Kidney epithelial cell (primary cell): ENCODE measurements around the gene FHIP2A. TPM values are rescaled to one million over a fixed set of nuclear protein-coding genes. Genes with fewer than 3 reads are reported as not detected.
"Not testable (repeated sequence)": the region's sequence is repeated elsewhere in the genome, so short reads cannot be mapped to it uniquely, and the experiment has no call there.

Experiments used
- DNase-seq: peaks from one replicate; pipeline ENCODE4 v3.0.0-alpha.2; 2010; ENCODE audit warnings: low read depth
- H3K27me3 ChIP-seq: 2 replicates; pipeline ENCODE4 v1.6.0; 2011; ENCODE audit warnings: low read length; ENCODE audit not compliant: control insufficient read depth, insufficient read depth
- H3K36me3 ChIP-seq: 2 replicates; pipeline ENCODE4 v1.5.1; 2011; ENCODE audit warnings: low read length; ENCODE audit not compliant: control insufficient read depth, insufficient read depth
- H3K4me3 ChIP-seq: 2 replicates; pipeline ENCODE4 v1.5.1; 2011; ENCODE audit warnings: low read depth, mild to moderate bottlenecking, control low read depth, low read length
- total RNA-seq: library from RNA; depleted of rRNA; stranded (reverse); fragments of >200 nt; gene quantifications from 2 replicates; pipeline ENCODE4 v1.2.3, GENCODE V29; 2015
- TF ChIP-seq, protein P1 (sequence below): IDR thresholded peaks from 2 replicates; pipeline ENCODE4 v1.5.1; 2011; ENCODE audit warnings: mild to moderate bottlenecking, moderate library complexity, low read length, control low read depth, inconsistent platforms; ENCODE audit not compliant: insufficient read depth, poor library complexity, severe bottlenecking

FHIP2A gene
- total RNA-seq, 1 donor from 2014 or later = 16.3 TPM

- no peaks in the 10 kb centered on the region for H3K27me3 ChIP-seq
- H3K36me3 ChIP-seq = no peaks in the 10 kb centered on the region
- peak; percentile 58 for DNase-seq
- TF ChIP-seq, protein P1, sequence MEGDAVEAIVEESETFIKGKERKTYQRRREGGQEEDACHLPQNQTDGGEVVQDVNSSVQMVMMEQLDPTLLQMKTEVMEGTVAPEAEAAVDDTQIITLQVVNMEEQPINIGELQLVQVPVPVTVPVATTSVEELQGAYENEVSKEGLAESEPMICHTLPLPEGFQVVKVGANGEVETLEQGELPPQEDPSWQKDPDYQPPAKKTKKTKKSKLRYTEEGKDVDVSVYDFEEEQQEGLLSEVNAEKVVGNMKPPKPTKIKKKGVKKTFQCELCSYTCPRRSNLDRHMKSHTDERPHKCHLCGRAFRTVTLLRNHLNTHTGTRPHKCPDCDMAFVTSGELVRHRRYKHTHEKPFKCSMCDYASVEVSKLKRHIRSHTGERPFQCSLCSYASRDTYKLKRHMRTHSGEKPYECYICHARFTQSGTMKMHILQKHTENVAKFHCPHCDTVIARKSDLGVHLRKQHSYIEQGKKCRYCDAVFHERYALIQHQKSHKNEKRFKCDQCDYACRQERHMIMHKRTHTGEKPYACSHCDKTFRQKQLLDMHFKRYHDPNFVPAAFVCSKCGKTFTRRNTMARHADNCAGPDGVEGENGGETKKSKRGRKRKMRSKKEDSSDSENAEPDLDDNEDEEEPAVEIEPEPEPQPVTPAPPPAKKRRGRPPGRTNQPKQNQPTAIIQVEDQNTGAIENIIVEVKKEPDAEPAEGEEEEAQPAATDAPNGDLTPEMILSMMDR = no peak
- no peak overlapping the region for H3K4me3 ChIP-seq
Measured at GRCh38 chr10:114856544-114857287, 35.1 kb downstream of the FHIP2A start.

- H3K27me3 ChIP-seq, DNase-seq, H3K36me3 ChIP-seq, H3K4me3 ChIP-seq: not testable (repeated sequence)
Measured at GRCh38 chr10:114857288-114857565, 35.6 kb downstream of the FHIP2A start.

DNA sequence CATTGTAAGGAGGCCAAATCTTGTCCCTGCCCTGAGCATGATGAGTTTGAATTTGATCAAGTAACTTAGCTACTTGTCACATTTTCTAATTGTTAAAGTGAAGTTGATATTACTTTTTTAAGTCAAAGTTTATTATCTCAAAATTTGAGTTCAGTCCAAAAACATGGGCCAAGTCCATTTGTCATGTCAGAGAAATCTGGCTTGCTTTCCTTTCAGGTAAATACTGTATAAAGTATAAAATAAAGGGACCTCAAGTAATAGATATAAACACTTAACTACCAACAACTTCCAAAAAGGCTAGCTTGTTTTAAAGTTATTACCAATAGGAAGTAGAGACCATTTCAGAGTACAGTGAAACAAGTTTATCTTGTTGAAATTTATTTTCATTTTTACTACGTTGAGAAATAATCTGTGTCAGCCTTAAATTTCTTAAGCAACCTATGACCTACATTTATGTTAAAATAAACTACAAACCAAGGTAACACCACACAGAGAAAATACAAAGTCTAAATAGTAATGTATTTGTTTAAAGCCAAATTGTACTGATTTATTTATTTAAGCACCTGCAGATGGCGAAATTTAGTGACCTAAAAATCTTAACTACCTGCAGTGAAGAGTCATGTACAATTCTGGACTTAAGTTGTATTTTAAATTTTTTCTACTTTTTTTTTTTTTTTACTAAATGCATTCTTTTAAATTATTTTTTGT is 36.5 kb downstream of the FHIP2A start:
- TF ChIP-seq, protein P1 = no peak
- no peaks in the 10 kb centered on the region for H3K27me3 ChIP-seq
- no peaks in the 10 kb centered on the region for H3K36me3 ChIP-seq
- H3K4me3 ChIP-seq = no peak overlapping the region
- DNase-seq = no peak

DNA sequence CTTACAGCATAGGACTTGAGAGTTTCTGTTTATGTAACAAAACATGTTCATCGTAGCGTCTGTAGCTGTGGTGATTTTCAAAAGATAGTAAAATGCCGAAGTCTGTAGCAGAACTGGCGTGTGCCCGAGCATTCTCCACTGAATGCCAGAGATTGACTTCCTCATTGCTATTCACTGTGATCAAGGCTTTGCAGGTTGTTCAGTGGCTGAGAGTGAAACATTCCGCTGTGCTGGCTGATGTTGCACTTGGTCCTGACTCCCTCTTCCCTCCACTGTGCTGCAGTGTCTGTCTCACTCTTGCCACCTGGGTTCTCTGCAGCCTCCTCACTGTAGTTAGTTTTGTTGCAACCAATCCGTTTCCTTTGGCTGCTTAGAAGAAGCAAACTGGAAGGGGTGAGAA is 37.6 kb downstream of the FHIP2A start:
- Histone ChIP-seq H3K36me3 (no peaks in the 10 kb centered on the region), H3K4me3 (no peak overlapping the region), H3K27me3 (no peaks in the 10 kb centered on the region)
- TF ChIP-seq, protein P1 = no peak
- no peak for DNase-seq

DNA sequence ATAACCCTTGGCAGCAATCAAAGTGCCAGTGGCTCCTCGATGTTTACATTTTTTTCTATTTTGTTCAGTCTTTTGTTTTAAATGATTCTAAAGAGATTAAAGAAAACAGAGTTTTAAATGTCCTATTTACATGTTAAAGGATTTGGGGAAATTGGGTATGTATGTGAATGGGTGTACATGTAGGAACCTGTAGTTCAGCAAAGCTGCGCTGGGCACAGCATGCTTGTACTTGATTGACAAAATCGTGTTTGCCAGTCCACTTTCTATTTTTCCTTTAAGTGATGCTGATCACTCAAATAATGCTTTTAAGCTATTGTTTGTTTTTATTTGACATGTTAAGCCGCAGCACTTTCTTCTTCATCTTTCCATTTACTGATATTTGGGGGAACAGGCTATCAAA is 40.9 kb downstream of the FHIP2A start:
- Histone ChIP-seq H3K36me3 (no peaks in the 10 kb centered on the region), H3K4me3 (no peak overlapping the region), H3K27me3 (no peaks in the 10 kb centered on the region)
- no peak for DNase-seq
- TF ChIP-seq, protein P1 = no peak

DNA sequence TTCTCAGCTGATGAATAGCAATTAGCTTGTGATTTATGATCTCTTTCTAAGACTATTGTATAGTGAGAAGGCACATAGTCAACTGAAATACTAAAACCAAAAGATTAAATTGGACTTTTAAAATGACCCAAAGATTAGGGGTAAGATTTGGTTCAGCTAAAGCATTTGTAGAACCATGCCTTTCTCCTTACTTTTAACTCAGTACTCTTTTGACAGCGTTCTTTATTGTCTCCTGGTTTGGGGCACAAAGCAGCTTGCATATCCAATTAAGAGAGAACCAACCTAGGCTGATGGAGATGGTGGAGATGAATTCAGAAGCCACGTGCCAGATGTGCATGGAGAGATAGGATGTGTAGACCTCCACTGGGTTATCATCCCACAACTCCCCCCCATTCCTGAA is 45.8 kb downstream of the FHIP2A start:
- DNase-seq = no peak
- TF ChIP-seq, protein P1 = no peak
- H3K36me3 ChIP-seq = no peaks in the 10 kb centered on the region
- no peak overlapping the region for H3K4me3 ChIP-seq
- no peaks in the 10 kb centered on the region for H3K27me3 ChIP-seq
